CD4-positive, alpha-beta memory T cell (primary cell): ENCODE measurements around the gene HPRT1. TPM values are rescaled to one million over a fixed set of nuclear protein-coding genes. Genes with fewer than 3 reads are reported as not detected.

Source experiments
- CTCF ChIA-PET: fragments of 350-600 bp; sonication (Branson Sonifier 250); formaldehyde crosslinking; loops from one replicate; lab custom pipeline; 2021; ENCODE audit warnings: inconsistent platforms; ENCODE audit not compliant: partially characterized antibody; lab: Charles Lee
- POLR2A ChIA-PET: fragments of 350-600 bp; sonication (Branson Sonifier 250); formaldehyde crosslinking; loops from one replicate; lab custom pipeline; 2021; ENCODE audit not compliant: partially characterized antibody; lab: Charles Lee
- DNase-seq, 5 donors: peaks; one replicate each; pipeline versions ENCODE4 v3.0.0 to v3.0.0-alpha.2; 2020 to 2022; ENCODE audit warnings: mixed read lengths in 1 of 5
- H3K27ac ChIP-seq: one replicate; pipeline ENCODE4 v1.7.0; 2013; ENCODE audit warnings: low read depth, low read length
- H3K27me3 ChIP-seq: 2 replicates; pipeline ENCODE4 v1.7.0; 2013; ENCODE audit warnings: mild to moderate bottlenecking, low read length, moderate library complexity; ENCODE audit not compliant: insufficient read depth
- H3K36me3 ChIP-seq: 2 replicates; pipeline ENCODE4 v1.7.0; 2013; ENCODE audit warnings: mild to moderate bottlenecking, low read length, moderate library complexity; ENCODE audit not compliant: insufficient read depth
- H3K4me1 ChIP-seq: 2 replicates; pipeline ENCODE4 v1.7.0; 2013; ENCODE audit warnings: mild to moderate bottlenecking, low read length, moderate library complexity; ENCODE audit not compliant: insufficient read depth
- H3K4me3 ChIP-seq, 2 donors: one replicate each; pipeline ENCODE4 v1.7.0; 2013; ENCODE audit warnings: low read length in 2 of 2, mild to moderate bottlenecking in 1 of 2
- H3K9me3 ChIP-seq, 2 donors: one replicate each; pipeline ENCODE4 v1.7.0; 2013; ENCODE audit warnings: low read length in 2 of 2, control low read depth in 1 of 2; ENCODE audit not compliant: control insufficient read depth in 1 of 2
- H3K27ac Mint-ChIP-seq, 7 donors: one replicate each; pipeline ENCODE4 v1.8.0; 2020 to 2021; ENCODE audit warnings: mixed read lengths in 7 of 7, mild to moderate bottlenecking in 6 of 7, inconsistent platforms in 3 of 7, moderate library complexity in 3 of 7
- H3K27me3 Mint-ChIP-seq, 2 donors: one replicate each; pipeline ENCODE4 v1.8.0; 2020 to 2021; ENCODE audit warnings: mixed read lengths in 2 of 2
- H3K36me3 Mint-ChIP-seq, 2 donors: one replicate each; pipeline ENCODE4 v1.8.0; 2020 to 2021; ENCODE audit warnings: mixed read lengths in 2 of 2, inconsistent platforms in 1 of 2, mild to moderate bottlenecking in 1 of 2
- H3K4me1 Mint-ChIP-seq, 4 donors: one replicate each; pipeline ENCODE4 v1.8.0; 2020 to 2021; ENCODE audit warnings: mixed read lengths in 4 of 4, mild to moderate bottlenecking in 1 of 4
- H3K4me3 Mint-ChIP-seq, 8 donors: one replicate each; pipeline ENCODE4 v1.8.0; 2020 to 2021; ENCODE audit warnings: mixed read lengths in 8 of 8, mild to moderate bottlenecking in 7 of 8, moderate library complexity in 6 of 8, inconsistent platforms in 3 of 8
- H3K9me3 Mint-ChIP-seq, 8 donors: one replicate each; pipeline ENCODE4 v1.8.0; 2020 to 2021; ENCODE audit warnings: mixed read lengths in 8 of 8, mild to moderate bottlenecking in 5 of 8, inconsistent platforms in 3 of 8, moderate library complexity in 1 of 8
- intact Hi-C: fragments of 100-400 bp; cut with micrococcal nuclease; formaldehyde crosslinking; loops from one replicate; pipeline ENCODE4 v1.15.1; 2023
- polyA plus RNA-seq, 2 donors: library from polyadenylated mRNA; unstranded; fragments of 300-500 nt; fragmentation: Illumina TruSeq; gene quantifications; one replicate each; pipeline ENCODE4 v1.2.3, GENCODE V29; 2021
- total RNA-seq, 2 experiments: library from RNA; stranded (reverse); gene quantifications; one replicate each; pipeline ENCODE4 v1.2.3, GENCODE V29; 2021

HPRT1 gene
- total and polyA plus RNA-seq, 4 experiments from 2014 or later: 22.4 to 105 (median 44.6) TPM

DNA sequence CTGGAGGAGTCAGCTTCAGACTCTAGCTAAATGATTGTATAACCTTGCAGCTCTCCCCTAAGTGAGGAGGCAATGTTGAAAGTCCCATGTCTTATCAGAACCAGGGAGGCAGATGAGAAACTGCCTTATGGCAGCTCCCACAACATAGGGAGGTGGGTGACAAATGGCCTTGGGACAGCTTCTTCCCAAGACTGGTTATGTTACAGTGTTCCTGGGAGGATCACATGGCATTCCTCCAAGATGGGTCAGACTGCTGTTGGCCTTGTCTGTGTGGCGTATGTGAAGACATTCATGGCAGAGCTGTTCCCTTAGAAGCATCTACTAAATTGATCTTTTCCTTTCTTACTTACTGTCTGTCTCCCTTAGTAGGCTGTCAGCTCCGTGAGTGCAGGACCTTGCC, 42.0 kb downstream of the HPRT1 start:
- H3K27ac ChIP-seq: no peak overlapping the region
- no peaks in the 10 kb centered on the region for H3K36me3 ChIP-seq
- Mint-ChIP-seq H3K9me3 (no peaks in the 10 kb centered on the region), H3K36me3 (peaks cover 4 to 16% of the 10 kb centered on the region in 2 donors), H3K4me1 (no peaks in the 10 kb centered on the region), H3K4me3 (no peak overlapping the region), H3K27ac (peak overlapping the region in 1 of 7 donors; percentile 6), H3K27me3 (no peaks in the 10 kb centered on the region)
- no peak for DNase-seq
- H3K9me3 ChIP-seq: no peaks in the 10 kb centered on the region
- H3K27me3 ChIP-seq: no peaks in the 10 kb centered on the region
- intact Hi-C loops: no loop called here
- H3K4me3 ChIP-seq: no peak overlapping the region
- ChIA-PET CTCF (no interaction called here), POLR2A (no interaction called here)
- no peaks in the 10 kb centered on the region for H3K4me1 ChIP-seq

GRCh38 chrX:134502686-134503085, 42.7 kb downstream of the HPRT1 start:
- H3K4me3 Mint-ChIP-seq: no peak overlapping the region
- no peaks in the 10 kb centered on the region for H3K27me3 Mint-ChIP-seq
- Histone ChIP-seq H3K27me3 (no peaks in the 10 kb centered on the region), H3K4me1 (no peaks in the 10 kb centered on the region), H3K4me3 (no peak overlapping the region), H3K27ac (no peak overlapping the region), H3K9me3 (no peaks in the 10 kb centered on the region), H3K36me3 (no peaks in the 10 kb centered on the region)
- intact Hi-C loops: no loop called here
- peaks cover 4 to 16% of the 10 kb centered on the region in 2 donors for H3K36me3 Mint-ChIP-seq
- DNase-seq: no peak
- POLR2A ChIA-PET: interaction anchor here (0.6 kb wide), 1 partner anchor 462 kb away, joined by 3 read pairs; no protein-coding TSS in a partner anchor
- H3K9me3 Mint-ChIP-seq: no peaks in the 10 kb centered on the region
- H3K27ac Mint-ChIP-seq: no peak overlapping the region
- no peaks in the 10 kb centered on the region for H3K4me1 Mint-ChIP-seq
- CTCF ChIA-PET: no interaction called here

- CTCF ChIA-PET: no interaction called here
- peaks cover 0 to 2% of the 10 kb centered on the region in 2 donors for H3K36me3 Mint-ChIP-seq
These were observed 52.6 kb downstream of the HPRT1 start for GRCh38 chrX:134512566-134512965.

GRCh38 chrX:134513091-134513490, 53.1 kb downstream of the HPRT1 start:
- Mint-ChIP-seq H3K4me3 (no peak overlapping the region), H3K9me3 (no peaks in the 10 kb centered on the region), H3K36me3 (peaks cover 0 to 2% of the 10 kb centered on the region in 2 donors), H3K4me1 (no peaks in the 10 kb centered on the region), H3K27me3 (no peaks in the 10 kb centered on the region), H3K27ac (no peak overlapping the region)
- H3K9me3 ChIP-seq: no peaks in the 10 kb centered on the region
- intact Hi-C loops: no loop called here
- H3K27me3 ChIP-seq: no peaks in the 10 kb centered on the region
- no peak overlapping the region for H3K4me3 ChIP-seq
- CTCF ChIA-PET: no interaction called here
- no peak for DNase-seq
- POLR2A ChIA-PET: no interaction called here
- no peaks in the 10 kb centered on the region for H3K4me1 ChIP-seq
- H3K36me3 ChIP-seq: no peaks in the 10 kb centered on the region
- H3K27ac ChIP-seq: no peak overlapping the region

More at GRCh38 chrX:134512566-134512965, 52.6 kb downstream of the HPRT1 start:
- no peak overlapping the region for H3K27ac ChIP-seq
- intact Hi-C loops: no loop called here
- H3K27me3 ChIP-seq: no peaks in the 10 kb centered on the region
- POLR2A ChIA-PET: no interaction called here
- H3K4me1 Mint-ChIP-seq: no peaks in the 10 kb centered on the region
- H3K4me3 Mint-ChIP-seq: no peak overlapping the region
- no peaks in the 10 kb centered on the region for H3K36me3 ChIP-seq
- H3K4me3 ChIP-seq: no peak overlapping the region
- no peaks in the 10 kb centered on the region for H3K9me3 ChIP-seq
- no peak for DNase-seq
- no peaks in the 10 kb centered on the region for H3K4me1 ChIP-seq
- H3K9me3 Mint-ChIP-seq: no peaks in the 10 kb centered on the region
- no peak overlapping the region for H3K27ac Mint-ChIP-seq
- H3K27me3 Mint-ChIP-seq: no peaks in the 10 kb centered on the region

DNA sequence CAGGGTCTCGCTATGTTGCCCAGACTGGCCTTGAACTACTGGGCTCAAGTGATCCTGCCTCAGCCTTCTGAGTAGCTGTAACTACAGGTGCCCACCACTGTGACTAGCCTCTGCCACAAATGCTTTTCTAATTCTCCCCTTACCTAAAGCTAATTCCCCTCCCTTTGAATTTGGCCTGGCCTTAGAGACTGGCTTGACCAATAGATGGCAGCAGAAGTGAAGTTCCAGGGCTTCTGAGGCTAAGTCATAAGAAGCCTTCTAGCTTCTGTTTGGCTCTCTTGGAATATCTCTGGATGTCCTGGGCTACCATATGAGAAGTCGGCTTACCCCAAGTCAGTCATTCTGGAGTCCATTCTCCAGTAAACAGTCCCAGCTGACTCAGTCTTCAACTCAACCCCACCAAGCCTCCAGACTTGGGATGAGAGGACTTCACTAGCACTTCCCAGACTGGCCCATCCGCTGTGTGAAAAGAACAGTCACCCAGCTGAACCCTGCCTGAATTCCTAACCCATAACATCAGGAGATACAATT, 61.0 kb downstream of the HPRT1 start:
- DNase-seq: no peak
- no peaks in the 10 kb centered on the region for H3K9me3 ChIP-seq
- no peaks in the 10 kb centered on the region for H3K36me3 Mint-ChIP-seq
- H3K27me3 ChIP-seq: no peaks in the 10 kb centered on the region
- no peak overlapping the region for H3K27ac ChIP-seq
- ChIA-PET POLR2A (no interaction called here), CTCF (interaction anchor here (0.8 kb wide), 1 partner anchor 262 kb away, joined by 3 read pairs; no protein-coding TSS in a partner anchor)
- no peak overlapping the region for H3K27ac Mint-ChIP-seq
- no peaks in the 10 kb centered on the region for H3K4me1 Mint-ChIP-seq
- no peaks in the 10 kb centered on the region for H3K36me3 ChIP-seq
- no peak overlapping the region for H3K4me3 Mint-ChIP-seq
- no peak overlapping the region for H3K4me3 ChIP-seq
- H3K4me1 ChIP-seq: no peaks in the 10 kb centered on the region
- intact Hi-C loops: no loop called here
- H3K9me3 Mint-ChIP-seq: no peaks in the 10 kb centered on the region
- H3K27me3 Mint-ChIP-seq: no peaks in the 10 kb centered on the region

DNA sequence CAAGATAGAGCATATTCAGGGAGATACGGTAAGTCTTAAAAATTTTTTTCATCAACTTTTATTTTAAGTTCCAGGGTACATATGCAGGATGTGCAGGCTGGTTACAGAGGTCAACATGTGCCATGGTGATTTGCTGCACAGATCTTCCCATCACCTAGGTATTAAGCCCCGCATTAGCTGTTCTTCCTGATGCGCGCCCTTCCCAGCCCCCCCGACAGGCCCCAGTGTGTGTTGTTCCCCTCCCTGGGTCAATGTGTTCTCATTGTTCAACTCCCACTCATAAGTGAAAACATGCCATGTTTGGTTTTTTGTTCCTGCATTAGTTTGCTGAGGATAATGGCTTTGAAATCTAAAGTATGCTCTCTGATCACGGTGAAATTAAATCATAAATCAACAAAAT, 64.2 kb downstream of the HPRT1 start:
- Histone ChIP-seq H3K27ac (no peak overlapping the region), H3K4me1 (no peaks in the 10 kb centered on the region), H3K4me3 (no peak overlapping the region), H3K36me3 (no peaks in the 10 kb centered on the region), H3K9me3 (no peaks in the 10 kb centered on the region), H3K27me3 (no peaks in the 10 kb centered on the region)
- Mint-ChIP-seq H3K4me3 (no peak overlapping the region), H3K27ac (no peak overlapping the region), H3K36me3 (no peaks in the 10 kb centered on the region), H3K27me3 (no peaks in the 10 kb centered on the region), H3K9me3 (no peaks in the 10 kb centered on the region), H3K4me1 (no peaks in the 10 kb centered on the region)
- no peak for DNase-seq
- intact Hi-C loops: no loop called here
- ChIA-PET CTCF (no interaction called here), POLR2A (no interaction called here)

DNA sequence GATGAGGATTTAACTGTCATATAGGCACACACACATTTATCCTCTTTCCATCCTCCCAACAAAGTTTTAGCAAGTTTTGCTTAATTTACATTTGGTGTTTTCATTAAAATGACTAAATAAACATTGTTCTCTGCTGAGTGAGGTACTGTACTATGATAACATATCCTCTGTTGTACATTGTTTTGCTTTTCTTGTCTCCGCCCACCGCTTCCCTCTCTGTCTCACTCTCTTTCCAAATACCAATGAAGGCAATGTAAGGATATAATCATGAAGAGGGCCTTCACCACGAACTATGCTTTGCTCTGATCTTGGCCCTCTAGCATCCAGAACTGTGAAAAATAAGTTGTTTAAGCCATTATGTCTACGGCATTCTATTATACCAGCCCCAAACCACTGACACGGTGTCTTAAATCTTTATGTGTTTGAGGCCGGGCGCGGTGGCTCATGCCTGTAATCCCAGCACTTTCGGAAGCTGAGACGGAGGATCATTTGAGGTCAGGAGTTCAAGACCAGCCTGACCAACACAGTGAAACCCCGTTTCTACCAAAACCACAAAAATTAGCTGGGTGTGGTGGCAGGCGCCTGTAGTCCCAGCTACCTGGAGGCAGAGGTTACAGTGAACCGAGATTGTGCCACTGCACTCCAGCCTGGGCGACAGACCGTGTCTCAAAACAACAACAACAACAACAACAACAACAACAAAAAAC, 65.3 kb downstream of the HPRT1 start:
- Mint-ChIP-seq H3K9me3 (no peaks in the 10 kb centered on the region), H3K4me1 (no peaks in the 10 kb centered on the region), H3K27ac (no peak overlapping the region), H3K36me3 (no peaks in the 10 kb centered on the region), H3K27me3 (no peaks in the 10 kb centered on the region), H3K4me3 (no peak overlapping the region)
- no peak overlapping the region for H3K4me3 ChIP-seq
- no peaks in the 10 kb centered on the region for H3K36me3 ChIP-seq
- H3K27me3 ChIP-seq: no peaks in the 10 kb centered on the region
- H3K9me3 ChIP-seq: no peaks in the 10 kb centered on the region
- ChIA-PET CTCF (no interaction called here), POLR2A (no interaction called here)
- H3K4me1 ChIP-seq: no peaks in the 10 kb centered on the region
- H3K27ac ChIP-seq: no peak overlapping the region
- intact Hi-C loops: no loop called here
- no peak for DNase-seq
